Liver (tissue), 9 donors: ENCODE measurements around the gene LDB2. TPM values are rescaled to one million over a fixed set of nuclear protein-coding genes. Genes with fewer than 3 reads are reported as not detected.

Experiments
- DNase-seq: peaks from one replicate; pipeline ENCODE4 v3.0.0-alpha.2; 2017; ENCODE audit warnings: low spot score
- H3K27ac ChIP-seq, 2 donors: one replicate each; pipeline ENCODE4 v1.7.0; 2013; ENCODE audit warnings: inconsistent platforms in 2 of 2, low read length in 2 of 2, control low read depth in 1 of 2, low read depth in 1 of 2, mild to moderate bottlenecking in 1 of 2
- H3K27me3 ChIP-seq, 4 donors: one replicate each; pipeline versions ENCODE4 v1.6.1 to v1.7.0; 2013; ENCODE audit warnings: low read length in 3 of 4, inconsistent platforms in 1 of 4, mild to moderate bottlenecking in 1 of 4, moderate library complexity in 1 of 4; ENCODE audit not compliant: control insufficient read depth in 4 of 4, insufficient read depth in 4 of 4
- H3K36me3 ChIP-seq, 4 donors: one replicate each; pipeline versions ENCODE4 v1.6.1 to v1.7.0; 2013; ENCODE audit warnings: low read length in 3 of 4, mild to moderate bottlenecking in 3 of 4, low read depth in 1 of 4, moderate library complexity in 1 of 4; ENCODE audit not compliant: control insufficient read depth in 4 of 4, insufficient read depth in 3 of 4
- H3K4me1 ChIP-seq, 4 donors: one replicate each; pipeline versions ENCODE4 v1.6.1 to v1.7.0; 2013; ENCODE audit warnings: low read length in 3 of 4, mild to moderate bottlenecking in 3 of 4, moderate library complexity in 1 of 4; ENCODE audit not compliant: control insufficient read depth in 4 of 4, insufficient read depth in 4 of 4
- H3K4me3 ChIP-seq, 3 donors: one replicate each; pipeline versions ENCODE4 v1.6.1 to v1.7.0; 2013; ENCODE audit warnings: low read length in 3 of 3, control low read depth in 1 of 3, low read depth in 1 of 3, mild to moderate bottlenecking in 1 of 3
- H3K9ac ChIP-seq, 2 donors: one replicate each; pipeline ENCODE4 v1.7.0; 2013; ENCODE audit warnings: low read length in 2 of 2, mild to moderate bottlenecking in 2 of 2, moderate library complexity in 2 of 2, control low read depth in 1 of 2, low read depth in 1 of 2
- H3K9me3 ChIP-seq, 4 donors: one replicate each; pipeline versions ENCODE4 v1.6.1 to v1.7.0; 2013; ENCODE audit warnings: low read length in 3 of 4; ENCODE audit not compliant: control insufficient read depth in 4 of 4
- EGR1 ChIP-seq, 2 donors: IDR thresholded peaks; 2 replicates each; pipeline ENCODE4 v1.6.1; 2016 to 2018; ENCODE audit warnings: antibody characterized with exemption in 2 of 2, low read depth in 2 of 2
- FOXA1 ChIP-seq: IDR thresholded peaks from 2 replicates; pipeline ENCODE4 v1.6.1; 2016; ENCODE audit warnings: antibody characterized with exemption
- FOXA2 ChIP-seq: IDR thresholded peaks from 2 replicates; pipeline ENCODE4 v1.6.1; 2016; ENCODE audit warnings: antibody characterized with exemption
- GABPA ChIP-seq, 2 donors: IDR thresholded peaks in 1 of 2; conservative IDR thresholded peaks in 1 of 2; 2 replicates each; pipeline ENCODE4 v1.6.1; 2016; ENCODE audit warnings: antibody characterized with exemption in 2 of 2, mild to moderate bottlenecking in 1 of 2, moderate library complexity in 1 of 2
- HNF4A ChIP-seq, 2 donors: conservative IDR thresholded peaks; 2 replicates each; pipeline ENCODE4 v1.6.1; 2016; ENCODE audit warnings: antibody characterized with exemption in 2 of 2, mild to moderate bottlenecking in 2 of 2
- HNF4G ChIP-seq: IDR thresholded peaks from 2 replicates; pipeline ENCODE4 v1.6.1; 2016; ENCODE audit warnings: antibody characterized with exemption
- JUND ChIP-seq, 2 donors: IDR thresholded peaks; 2 replicates each; pipeline ENCODE4 v1.6.1; 2016; ENCODE audit warnings: antibody characterized with exemption in 2 of 2
- NR2F2 ChIP-seq: IDR thresholded peaks from 2 replicates; pipeline ENCODE4 v1.6.1; 2016; ENCODE audit warnings: antibody characterized with exemption
- RAD21 ChIP-seq, 2 donors: IDR thresholded peaks; 2 replicates each; pipeline ENCODE4 v1.6.1; 2016; ENCODE audit warnings: antibody characterized with exemption in 2 of 2, mild to moderate bottlenecking in 2 of 2
- RXRA ChIP-seq, 2 donors: IDR thresholded peaks; 2 replicates each; pipeline ENCODE4 v1.6.1; 2017 to 2018; ENCODE audit warnings: antibody characterized with exemption in 2 of 2, mild to moderate bottlenecking in 1 of 2
- SP1 ChIP-seq: IDR thresholded peaks from 2 replicates; pipeline ENCODE4 v1.6.1; 2018; ENCODE audit warnings: antibody characterized with exemption, mild to moderate bottlenecking
- TAF1 ChIP-seq: conservative IDR thresholded peaks from 2 replicates; pipeline ENCODE4 v1.6.1; 2016; ENCODE audit warnings: antibody characterized with exemption, mild to moderate bottlenecking
- YY1 ChIP-seq: IDR thresholded peaks from 2 replicates; pipeline ENCODE4 v1.6.1; 2016; ENCODE audit warnings: antibody characterized with exemption, mild to moderate bottlenecking
- WGBS: extraction: QIAGEN DNeasy Blood & Tissue Kit; methylation state at CpG from one replicate; pipeline ENCODE4 v1.1.7; 2013; 5-methylcytosine and 5-hydroxymethylcytosine counted together
- polyA plus RNA-seq, 2 donors: library from polyadenylated mRNA; stranded (reverse) in 1 of 2; unstranded in 1 of 2; fragments of 200-250 nt in 1 of 2; fragments of >200 nt in 1 of 2; fragmentation: Nextera tagmentation in 1 of 2; extraction: Ambion mirVana in 1 of 2; gene quantifications; one replicate each; pipeline versions ENCODE4 v1.2.1 to v1.2.3, GENCODE V29; 2013 to 2015
- total RNA-seq, 2 donors: library from RNA; depleted of rRNA; stranded (reverse); fragments of >200 nt; gene quantifications; one replicate each; pipeline ENCODE4 v1.2.3, GENCODE V29; 2014
- TF ChIP-seq, protein P1 (sequence below): IDR thresholded peaks from 2 replicates; pipeline ENCODE4 v1.6.1; 2016; ENCODE audit warnings: antibody characterized with exemption
- TF ChIP-seq, protein P2 (sequence below): IDR thresholded peaks from 2 replicates; pipeline ENCODE4 v1.6.1; 2016; ENCODE audit warnings: antibody characterized with exemption
- TF ChIP-seq, protein P3 (sequence below): fragments of 150-350 bp; IDR thresholded peaks from 2 replicates; pipeline ENCODE4 v1.5.1; 2017; ENCODE audit warnings: improper control_type of control experiment, low read depth, low read length; ENCODE audit not compliant: missing input control
- TF ChIP-seq, protein P4 (sequence below): IDR thresholded peaks from 2 replicates; pipeline ENCODE4 v1.6.1; 2016; ENCODE audit warnings: antibody characterized with exemption, mild to moderate bottlenecking
- TF ChIP-seq, protein P5 (sequence below): IDR thresholded peaks from 2 replicates; pipeline ENCODE4 v1.6.1; 2016; ENCODE audit warnings: antibody characterized with exemption
- donor health status: healthy.
- donor health status: healthy.
- donor health status: healthy.
- donor health status: healthy.
- donor health status: healthy.

LDB2 gene
- total and polyA plus RNA-seq, 4 donors = 7.4 to 31.9 (median 16.8) TPM

DNA sequence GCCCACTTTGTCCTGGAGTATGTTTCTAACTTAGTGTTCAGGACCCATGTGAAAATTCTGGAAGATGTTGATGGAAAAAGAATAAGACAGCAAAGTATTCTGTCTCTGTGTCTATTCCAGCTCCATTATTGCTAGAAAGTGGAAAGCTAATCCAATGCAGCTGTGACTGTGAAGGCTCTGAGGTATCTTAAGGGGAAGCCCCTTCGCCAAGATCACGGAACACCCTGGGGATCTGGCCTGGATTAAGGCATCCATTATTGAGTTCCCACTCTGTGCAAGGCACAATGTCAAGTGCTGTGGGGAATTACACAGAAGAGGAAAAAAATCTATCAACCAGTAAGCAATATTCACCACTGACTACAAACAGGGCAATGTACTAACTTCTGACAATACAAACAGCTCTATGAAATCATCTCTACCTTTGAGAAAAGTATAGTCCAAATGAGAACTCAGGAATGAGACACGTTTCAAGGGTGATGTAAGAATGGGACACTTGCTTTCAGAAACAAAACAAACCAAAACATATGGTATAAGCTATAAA is 222.1 kb downstream of the LDB2 start:
- no peaks in the 10 kb centered on the region for H3K27me3 ChIP-seq
- DNase-seq = no peak
- H3K36me3 ChIP-seq = no peaks in the 10 kb centered on the region
- WGBS = 83% methylated on average over 3 of the region's 3 CpGs
- H3K4me3 ChIP-seq = no peak overlapping the region
- no peaks in the 10 kb centered on the region for H3K9me3 ChIP-seq
- H3K27ac ChIP-seq = no peak overlapping the region
- TF ChIP-seq JUND (IDR thresholded peaks at IDR 0.05) = no peak
- TF ChIP-seq HNF4G = no peak
- TF ChIP-seq NR2F2 = no peak
- TF ChIP-seq FOXA1 = no peak
- TF ChIP-seq RAD21 (IDR thresholded peaks at IDR 0.05) = no peak
- no peak for TF ChIP-seq YY1
- no peak for TF ChIP-seq EGR1 (IDR thresholded peaks at IDR 0.05; ENCODE audit: low read depth in 2 of 2)
- TF ChIP-seq, protein P1, sequence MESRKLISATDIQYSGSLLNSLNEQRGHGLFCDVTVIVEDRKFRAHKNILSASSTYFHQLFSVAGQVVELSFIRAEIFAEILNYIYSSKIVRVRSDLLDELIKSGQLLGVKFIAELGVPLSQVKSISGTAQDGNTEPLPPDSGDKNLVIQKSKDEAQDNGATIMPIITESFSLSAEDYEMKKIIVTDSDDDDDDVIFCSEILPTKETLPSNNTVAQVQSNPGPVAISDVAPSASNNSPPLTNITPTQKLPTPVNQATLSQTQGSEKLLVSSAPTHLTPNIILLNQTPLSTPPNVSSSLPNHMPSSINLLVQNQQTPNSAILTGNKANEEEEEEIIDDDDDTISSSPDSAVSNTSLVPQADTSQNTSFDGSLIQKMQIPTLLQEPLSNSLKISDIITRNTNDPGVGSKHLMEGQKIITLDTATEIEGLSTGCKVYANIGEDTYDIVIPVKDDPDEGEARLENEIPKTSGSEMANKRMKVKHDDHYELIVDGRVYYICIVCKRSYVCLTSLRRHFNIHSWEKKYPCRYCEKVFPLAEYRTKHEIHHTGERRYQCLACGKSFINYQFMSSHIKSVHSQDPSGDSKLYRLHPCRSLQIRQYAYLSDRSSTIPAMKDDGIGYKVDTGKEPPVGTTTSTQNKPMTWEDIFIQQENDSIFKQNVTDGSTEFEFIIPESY = no peak
- TF ChIP-seq FOXA2 = no peak
- H3K9ac ChIP-seq = no peak overlapping the region
- H3K4me1 ChIP-seq = no peaks in the 10 kb centered on the region

DNA sequence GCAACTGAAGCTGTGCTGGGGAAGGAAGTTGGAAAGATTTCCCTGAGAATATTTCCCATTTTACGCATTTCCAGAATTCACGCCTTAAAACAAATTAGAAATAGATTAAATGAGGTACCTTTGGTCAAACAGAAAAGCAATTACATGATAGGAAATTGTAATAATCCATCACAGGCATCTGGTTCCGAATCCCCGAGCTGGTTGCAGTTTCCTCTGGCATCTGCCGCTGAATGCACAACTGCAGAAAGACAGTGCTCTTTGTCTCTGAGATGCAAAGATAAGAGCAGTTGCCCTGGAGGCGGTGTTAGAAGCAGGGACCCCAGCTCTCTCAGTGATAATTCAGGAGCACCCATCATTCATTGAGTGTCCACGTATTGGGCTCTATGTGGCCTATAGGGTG is 224.4 kb downstream of the LDB2 start:
- Histone ChIP-seq H3K36me3 (no peaks in the 10 kb centered on the region), H3K9me3 (no peaks in the 10 kb centered on the region), H3K4me1 (no peaks in the 10 kb centered on the region), H3K9ac (no peak overlapping the region), H3K27ac (no peak overlapping the region), H3K27me3 (no peaks in the 10 kb centered on the region), H3K4me3 (no peak overlapping the region)
- 78% methylated on average over 7 of the region's 7 CpGs for WGBS
- TF ChIP-seq GABPA (IDR thresholded peaks at IDR 0.05 in 1 of 2, conservative IDR thresholded peaks at IDR 0.05 in 1 of 2) (no peak), SP1 (no peak), RAD21 (IDR thresholded peaks at IDR 0.05) (no peak), HNF4A (conservative IDR thresholded peaks at IDR 0.05) (no peak)
- DNase-seq = no peak

DNA sequence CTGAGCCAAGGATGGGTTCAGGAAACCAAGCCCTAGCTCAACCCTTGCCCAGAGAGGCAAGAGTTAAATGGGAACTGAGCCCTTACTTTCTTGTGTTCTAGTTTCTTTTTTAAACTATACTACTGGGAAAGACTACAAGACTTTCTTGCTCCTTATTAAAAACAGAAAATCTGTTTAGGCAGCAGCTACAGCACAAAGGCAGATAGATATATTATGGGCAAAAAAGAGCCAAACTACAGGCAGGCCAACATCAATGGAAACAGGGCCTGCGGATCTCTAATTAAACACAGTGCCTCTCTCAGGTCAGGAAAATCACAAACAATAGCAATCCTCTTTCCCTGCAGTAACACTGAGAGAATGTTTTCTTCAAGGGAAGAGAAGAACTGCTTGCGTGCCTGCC is 226.0 kb downstream of the LDB2 start:
- no peaks in the 10 kb centered on the region for H3K9me3 ChIP-seq
- H3K27ac ChIP-seq = no peak overlapping the region
- 60% methylated on average over 2 of the region's 2 CpGs for WGBS
- no peak overlapping the region for H3K4me3 ChIP-seq
- no peak for DNase-seq
- no peaks in the 10 kb centered on the region for H3K27me3 ChIP-seq
- TF ChIP-seq RAD21 (IDR thresholded peaks at IDR 0.05) = no peak
- TF ChIP-seq FOXA2 = no peak
- TF ChIP-seq, protein P2, sequence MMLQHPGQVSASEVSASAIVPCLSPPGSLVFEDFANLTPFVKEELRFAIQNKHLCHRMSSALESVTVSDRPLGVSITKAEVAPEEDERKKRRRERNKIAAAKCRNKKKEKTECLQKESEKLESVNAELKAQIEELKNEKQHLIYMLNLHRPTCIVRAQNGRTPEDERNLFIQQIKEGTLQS = no peak
- TF ChIP-seq, protein P3, sequence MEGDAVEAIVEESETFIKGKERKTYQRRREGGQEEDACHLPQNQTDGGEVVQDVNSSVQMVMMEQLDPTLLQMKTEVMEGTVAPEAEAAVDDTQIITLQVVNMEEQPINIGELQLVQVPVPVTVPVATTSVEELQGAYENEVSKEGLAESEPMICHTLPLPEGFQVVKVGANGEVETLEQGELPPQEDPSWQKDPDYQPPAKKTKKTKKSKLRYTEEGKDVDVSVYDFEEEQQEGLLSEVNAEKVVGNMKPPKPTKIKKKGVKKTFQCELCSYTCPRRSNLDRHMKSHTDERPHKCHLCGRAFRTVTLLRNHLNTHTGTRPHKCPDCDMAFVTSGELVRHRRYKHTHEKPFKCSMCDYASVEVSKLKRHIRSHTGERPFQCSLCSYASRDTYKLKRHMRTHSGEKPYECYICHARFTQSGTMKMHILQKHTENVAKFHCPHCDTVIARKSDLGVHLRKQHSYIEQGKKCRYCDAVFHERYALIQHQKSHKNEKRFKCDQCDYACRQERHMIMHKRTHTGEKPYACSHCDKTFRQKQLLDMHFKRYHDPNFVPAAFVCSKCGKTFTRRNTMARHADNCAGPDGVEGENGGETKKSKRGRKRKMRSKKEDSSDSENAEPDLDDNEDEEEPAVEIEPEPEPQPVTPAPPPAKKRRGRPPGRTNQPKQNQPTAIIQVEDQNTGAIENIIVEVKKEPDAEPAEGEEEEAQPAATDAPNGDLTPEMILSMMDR = no peak
- no peak for TF ChIP-seq YY1
- TF ChIP-seq, protein P4, sequence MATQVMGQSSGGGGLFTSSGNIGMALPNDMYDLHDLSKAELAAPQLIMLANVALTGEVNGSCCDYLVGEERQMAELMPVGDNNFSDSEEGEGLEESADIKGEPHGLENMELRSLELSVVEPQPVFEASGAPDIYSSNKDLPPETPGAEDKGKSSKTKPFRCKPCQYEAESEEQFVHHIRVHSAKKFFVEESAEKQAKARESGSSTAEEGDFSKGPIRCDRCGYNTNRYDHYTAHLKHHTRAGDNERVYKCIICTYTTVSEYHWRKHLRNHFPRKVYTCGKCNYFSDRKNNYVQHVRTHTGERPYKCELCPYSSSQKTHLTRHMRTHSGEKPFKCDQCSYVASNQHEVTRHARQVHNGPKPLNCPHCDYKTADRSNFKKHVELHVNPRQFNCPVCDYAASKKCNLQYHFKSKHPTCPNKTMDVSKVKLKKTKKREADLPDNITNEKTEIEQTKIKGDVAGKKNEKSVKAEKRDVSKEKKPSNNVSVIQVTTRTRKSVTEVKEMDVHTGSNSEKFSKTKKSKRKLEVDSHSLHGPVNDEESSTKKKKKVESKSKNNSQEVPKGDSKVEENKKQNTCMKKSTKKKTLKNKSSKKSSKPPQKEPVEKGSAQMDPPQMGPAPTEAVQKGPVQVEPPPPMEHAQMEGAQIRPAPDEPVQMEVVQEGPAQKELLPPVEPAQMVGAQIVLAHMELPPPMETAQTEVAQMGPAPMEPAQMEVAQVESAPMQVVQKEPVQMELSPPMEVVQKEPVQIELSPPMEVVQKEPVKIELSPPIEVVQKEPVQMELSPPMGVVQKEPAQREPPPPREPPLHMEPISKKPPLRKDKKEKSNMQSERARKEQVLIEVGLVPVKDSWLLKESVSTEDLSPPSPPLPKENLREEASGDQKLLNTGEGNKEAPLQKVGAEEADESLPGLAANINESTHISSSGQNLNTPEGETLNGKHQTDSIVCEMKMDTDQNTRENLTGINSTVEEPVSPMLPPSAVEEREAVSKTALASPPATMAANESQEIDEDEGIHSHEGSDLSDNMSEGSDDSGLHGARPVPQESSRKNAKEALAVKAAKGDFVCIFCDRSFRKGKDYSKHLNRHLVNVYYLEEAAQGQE = no peak
- no peak for TF ChIP-seq GABPA (IDR thresholded peaks at IDR 0.05 in 1 of 2, conservative IDR thresholded peaks at IDR 0.05 in 1 of 2)
- TF ChIP-seq NR2F2 = no peak
- no peak for TF ChIP-seq RXRA (IDR thresholded peaks at IDR 0.05)
- TF ChIP-seq HNF4G = no peak
- TF ChIP-seq FOXA1 = no peak
- TF ChIP-seq, protein P5, sequence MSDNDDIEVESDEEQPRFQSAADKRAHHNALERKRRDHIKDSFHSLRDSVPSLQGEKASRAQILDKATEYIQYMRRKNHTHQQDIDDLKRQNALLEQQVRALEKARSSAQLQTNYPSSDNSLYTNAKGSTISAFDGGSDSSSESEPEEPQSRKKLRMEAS = no peak
- no peak for TF ChIP-seq TAF1
- TF ChIP-seq, protein P1 = no peak
- TF ChIP-seq JUND (IDR thresholded peaks at IDR 0.05) = no peak
- TF ChIP-seq SP1 = no peak
- no peak for TF ChIP-seq HNF4A (conservative IDR thresholded peaks at IDR 0.05)
- no peak for TF ChIP-seq EGR1 (IDR thresholded peaks at IDR 0.05; ENCODE audit: low read depth in 2 of 2)
- no peaks in the 10 kb centered on the region for H3K36me3 ChIP-seq
- H3K4me1 ChIP-seq = no peaks in the 10 kb centered on the region
- no peak overlapping the region for H3K9ac ChIP-seq
